HEK293 (cell line): Measurements from ENCODE around the gene AP3B1.

Source experiments
- CTCF ChIA-PET: fragments of 350-600 bp; formaldehyde crosslinking; extraction: SDS; loops from one replicate; lab custom pipeline; 2021; ENCODE audit warnings: antibody characterized with exemption; lab: Yijun Ruan, JAX
- POLR2A ChIA-PET: fragments of 300-600 bp; formaldehyde crosslinking; extraction: SDS; loops from one replicate; lab custom pipeline; 2020; ENCODE audit warnings: antibody characterized with exemption, inconsistent platforms; lab: Yijun Ruan, JAX
- H3K27ac ChIP-seq: fragments of 200-500 bp; sonication (Bioruptor generic); 2 replicates; pipeline ENCODE4 v1.5.1; 2014; ENCODE audit warnings: low read depth, low read length, control low read depth, inconsistent platforms; ENCODE audit errors: extremely low read depth
- H3K36me3 ChIP-seq, 2 experiments: fragments of 200-500 bp in 1 of 2; sonication (Bioruptor generic) in 1 of 2; 1 replicate in 1 of 2; 2 replicates in 1 of 2; pipeline ENCODE4 v1.5.1; 2014 to 2017; ENCODE audit warnings: inconsistent platforms in 2 of 2, low read length in 2 of 2; ENCODE audit not compliant: control insufficient read depth in 2 of 2, insufficient read depth in 1 of 2
- H3K4me1 ChIP-seq: fragments of 200-500 bp; sonication (Bioruptor generic); 2 replicates; pipeline ENCODE4 v1.5.1; 2014; ENCODE audit warnings: mild to moderate bottlenecking, low read length, inconsistent platforms; ENCODE audit not compliant: control insufficient read depth, insufficient read depth
- H3K4me3 ChIP-seq: 2 replicates; pipeline ENCODE4 v1.5.1; 2011; ENCODE audit warnings: low read depth, mild to moderate bottlenecking, control low read depth, low read length, moderate library complexity
- H3K9me3 ChIP-seq: fragments of 200-500 bp; sonication (Bioruptor generic); 2 replicates; pipeline ENCODE4 v1.5.1; 2014; ENCODE audit warnings: low read depth, low read length, inconsistent platforms; ENCODE audit not compliant: control insufficient read depth, insufficient read depth
- CTCF ChIP-seq: fragments of 450-650 bp; formaldehyde crosslinking; IDR thresholded peaks from 2 replicates; pipeline ENCODE4 v1.5.1; 2016; ENCODE audit warnings: missing biosample characterization, missing genetic modification characterization
- GFI1B ChIP-seq: fragments of 450-650 bp; formaldehyde crosslinking; IDR thresholded peaks from 2 replicates; pipeline ENCODE4 v1.5.1; 2016; ENCODE audit warnings: missing biosample characterization, missing genetic modification characterization
- GLIS2 ChIP-seq: fragments of 450-650 bp; formaldehyde crosslinking; IDR thresholded peaks from 2 replicates; pipeline ENCODE4 v1.5.1; 2016; ENCODE audit warnings: missing biosample characterization, missing genetic modification characterization
- HOXC10 ChIP-seq: sonication (generic); formaldehyde crosslinking; IDR thresholded peaks from 2 replicates; pipeline ENCODE4 v1.8.1; 2023; ENCODE audit warnings: mild to moderate bottlenecking, missing genetic modification reagents
- KLF16 ChIP-seq: fragments of 450-650 bp; formaldehyde crosslinking; IDR thresholded peaks from 2 replicates; pipeline ENCODE4 v1.5.1; 2017; ENCODE audit warnings: missing biosample characterization, missing genetic modification characterization
- MYNN ChIP-seq: fragments of 450-650 bp; formaldehyde crosslinking; IDR thresholded peaks from 2 replicates; pipeline ENCODE4 v1.5.1; 2016; ENCODE audit warnings: missing biosample characterization, missing genetic modification characterization, borderline replicate concordance
- OSR2 ChIP-seq: fragments of 450-650 bp; formaldehyde crosslinking; IDR thresholded peaks from 2 replicates; pipeline ENCODE4 v1.5.1; 2016; ENCODE audit warnings: missing biosample characterization, missing genetic modification characterization
- OVOL3 ChIP-seq: fragments of 450-650 bp; formaldehyde crosslinking; IDR thresholded peaks from 2 replicates; pipeline ENCODE4 v1.5.1; 2016; ENCODE audit warnings: missing biosample characterization, missing genetic modification characterization
- SETDB1 ChIP-seq: IDR thresholded peaks from one replicate; pipeline ENCODE4 v1.6.1; 2017; ENCODE audit warnings: mild to moderate bottlenecking, low read length, moderate library complexity, mixed read lengths; ENCODE audit not compliant: insufficient read length
- SP7 ChIP-seq: fragments of 450-650 bp; formaldehyde crosslinking; IDR thresholded peaks from 2 replicates; pipeline ENCODE4 v1.5.1; 2016; ENCODE audit warnings: missing biosample characterization, missing genetic modification characterization
- YY2 ChIP-seq: fragments of 450-650 bp; formaldehyde crosslinking; IDR thresholded peaks from 2 replicates; pipeline ENCODE4 v1.5.1; 2016; ENCODE audit warnings: missing biosample characterization, missing genetic modification characterization
- ZBTB48 ChIP-seq: fragments of 450-650 bp; formaldehyde crosslinking; IDR thresholded peaks from 2 replicates; pipeline ENCODE4 v1.5.1; 2016; ENCODE audit warnings: missing biosample characterization, missing genetic modification characterization
- ZBTB7A ChIP-seq: fragments of 450-650 bp; formaldehyde crosslinking; IDR thresholded peaks from 2 replicates; pipeline ENCODE4 v1.5.1; 2016; ENCODE audit warnings: low read depth, missing biosample characterization, missing genetic modification characterization
- ZBTB8A ChIP-seq: fragments of 450-650 bp; formaldehyde crosslinking; IDR thresholded peaks from 2 replicates; pipeline ENCODE4 v1.5.1; 2016; ENCODE audit warnings: missing biosample characterization, missing genetic modification characterization
- ZFP3 ChIP-seq: fragments of 450-650 bp; formaldehyde crosslinking; IDR thresholded peaks from 2 replicates; pipeline ENCODE4 v1.5.1; 2016; ENCODE audit warnings: low read depth, missing biosample characterization, missing genetic modification characterization
- ZNF121 ChIP-seq: fragments of 450-650 bp; formaldehyde crosslinking; IDR thresholded peaks from 2 replicates; pipeline ENCODE4 v1.5.1; 2016; ENCODE audit warnings: missing biosample characterization, missing genetic modification characterization
- ZNF132 ChIP-seq: fragments of 450-650 bp; formaldehyde crosslinking; IDR thresholded peaks from 2 replicates; pipeline ENCODE4 v1.5.1; 2017; ENCODE audit warnings: missing biosample characterization, missing genetic modification characterization, borderline replicate concordance
- ZNF133 ChIP-seq: fragments of 450-650 bp; formaldehyde crosslinking; IDR thresholded peaks from 2 replicates; pipeline ENCODE4 v1.5.1; 2016; ENCODE audit warnings: missing biosample characterization, missing genetic modification characterization
- ZNF155 ChIP-seq: fragments of 450-650 bp; formaldehyde crosslinking; IDR thresholded peaks from 2 replicates; pipeline ENCODE4 v1.5.1; 2016; ENCODE audit warnings: missing biosample characterization, missing genetic modification characterization
- ZNF16 ChIP-seq: fragments of 450-650 bp; formaldehyde crosslinking; IDR thresholded peaks from 2 replicates; pipeline ENCODE4 v1.5.1; 2016; ENCODE audit warnings: low read depth, missing biosample characterization, missing genetic modification characterization
- ZNF18 ChIP-seq: fragments of 450-650 bp; formaldehyde crosslinking; IDR thresholded peaks from 2 replicates; pipeline ENCODE4 v1.5.1; 2016; ENCODE audit warnings: missing biosample characterization, missing genetic modification characterization
- ZNF350 ChIP-seq: fragments of 450-650 bp; formaldehyde crosslinking; IDR thresholded peaks from 2 replicates; pipeline ENCODE4 v1.5.0; 2017; ENCODE audit warnings: missing biosample characterization, mild to moderate bottlenecking, missing genetic modification characterization
- ZNF391 ChIP-seq: fragments of 450-650 bp; formaldehyde crosslinking; IDR thresholded peaks from 2 replicates; pipeline ENCODE4 v1.5.1; 2016; ENCODE audit warnings: low read depth, missing biosample characterization, missing genetic modification characterization, borderline replicate concordance
- ZNF433 ChIP-seq: fragments of 450-650 bp; formaldehyde crosslinking; IDR thresholded peaks from 2 replicates; pipeline ENCODE4 v1.5.1; 2016; ENCODE audit warnings: missing biosample characterization, missing genetic modification characterization, low read depth
- ZNF529 ChIP-seq: fragments of 450-650 bp; formaldehyde crosslinking; IDR thresholded peaks from 2 replicates; pipeline ENCODE4 v1.5.1; 2017; ENCODE audit warnings: missing genetic modification characterization, missing biosample characterization; ENCODE audit not compliant: insufficient replicate concordance
- ZNF585B ChIP-seq: fragments of 450-650 bp; formaldehyde crosslinking; IDR thresholded peaks from 2 replicates; pipeline ENCODE4 v1.5.1; 2016; ENCODE audit warnings: missing biosample characterization, missing genetic modification characterization
- ZNF596 ChIP-seq: fragments of 450-650 bp; IDR thresholded peaks from 2 replicates; pipeline ENCODE4 v1.5.0; 2018; ENCODE audit warnings: missing biosample characterization, mild to moderate bottlenecking, missing genetic modification characterization, moderate library complexity
- ZNF621 ChIP-seq: fragments of 450-650 bp; formaldehyde crosslinking; IDR thresholded peaks from 2 replicates; pipeline ENCODE4 v1.5.1; 2017; ENCODE audit warnings: missing biosample characterization, missing genetic modification characterization
- ZNF623 ChIP-seq: fragments of 450-650 bp; formaldehyde crosslinking; IDR thresholded peaks from 2 replicates; pipeline ENCODE4 v1.5.1; 2016; ENCODE audit warnings: missing biosample characterization, missing genetic modification characterization
- ZNF626 ChIP-seq: fragments of 450-650 bp; sonication (Bioruptor Pico); formaldehyde crosslinking; IDR thresholded peaks from 2 replicates; pipeline ENCODE4 v1.5.1; 2018; ENCODE audit warnings: missing biosample characterization, missing genetic modification characterization, inconsistent platforms
- ZNF629 ChIP-seq: fragments of 450-650 bp; formaldehyde crosslinking; IDR thresholded peaks from 2 replicates; pipeline ENCODE4 v1.5.1; 2017; ENCODE audit warnings: missing biosample characterization, missing genetic modification characterization
- ZNF658 ChIP-seq: fragments of 450-650 bp; formaldehyde crosslinking; IDR thresholded peaks from 2 replicates; pipeline ENCODE4; 2016; ENCODE audit warnings: missing biosample characterization, missing genetic modification characterization
- ZNF660 ChIP-seq: fragments of 450-650 bp; IDR thresholded peaks from 2 replicates; pipeline ENCODE4 v1.5.1; 2018; ENCODE audit warnings: missing biosample characterization, mild to moderate bottlenecking, missing genetic modification characterization
- ZNF701 ChIP-seq: fragments of 450-650 bp; formaldehyde crosslinking; IDR thresholded peaks from 2 replicates; pipeline ENCODE4 v1.5.1; 2016; ENCODE audit warnings: missing biosample characterization, missing genetic modification characterization

Gene AP3B1

GRCh38 chr5:78215565-78215964 lies 78.9 kb downstream of the AP3B1 start (continued):
- TF ChIP-seq YY2 (tag by site-specific recombination) (no peak), ZNF596 (tag by site-specific recombination) (no peak), ZNF433 (no peak), HOXC10 (CRISPR knock-in tag) (no peak), KLF16 (tag by site-specific recombination) (no peak), GFI1B (tag by site-specific recombination) (no peak), ZNF629 (no peak)

GRCh38 chr5:78213799-78214198 lies 80.7 kb downstream of the AP3B1 start:
- H3K4me1 ChIP-seq: no peaks in the 10 kb centered on the region
- no peak for TF ChIP-seq MYNN (tag by site-specific recombination)
- no peak for TF ChIP-seq ZNF350 (tag by site-specific recombination)
- no peak for TF ChIP-seq ZNF18 (tag by site-specific recombination)
- TF ChIP-seq OSR2 (tag by site-specific recombination): no peak
- no peak for TF ChIP-seq ZBTB7A (tag by site-specific recombination)
- no peak for TF ChIP-seq ZNF585B
- TF ChIP-seq CTCF (tag by site-specific recombination): no peak
- no peak overlapping the region for H3K27ac ChIP-seq
- CTCF ChIA-PET: no interaction called here
- no peaks in the 10 kb centered on the region for H3K9me3 ChIP-seq
- POLR2A ChIA-PET: no interaction called here
- no peak overlapping the region for H3K4me3 ChIP-seq
- H3K36me3 ChIP-seq: peaks cover 5 to 6% of the 10 kb centered on the region in 2 experiments; a peak in 2 of 3 replicates

GRCh38 chr5:78211052-78211451 lies 83.4 kb downstream of the AP3B1 start:
- CTCF ChIA-PET: interaction anchor here (0.6 kb wide), 1 partner anchor 28 kb away, joined by 3 read pairs; no protein-coding TSS in a partner anchor
- POLR2A ChIA-PET: no interaction called here

GRCh38 chr5:78204241-78204640 lies 90.3 kb downstream of the AP3B1 start:
- H3K36me3 ChIP-seq: peaks cover 9 to 23% of the 10 kb centered on the region in 2 experiments; a peak in 2 of 3 replicates
- CTCF ChIA-PET: no interaction called here

More at GRCh38 chr5:78211052-78211451, 83.4 kb downstream of the AP3B1 start:
- H3K9me3 ChIP-seq: no peaks in the 10 kb centered on the region
- H3K4me1 ChIP-seq: no peaks in the 10 kb centered on the region
- no peak overlapping the region for H3K4me3 ChIP-seq
- H3K36me3 ChIP-seq: peaks cover 10 to 14% of the 10 kb centered on the region in 2 experiments
- no peak overlapping the region for H3K27ac ChIP-seq
- TF ChIP-seq SP7 (tag by site-specific recombination) (no peak), ZBTB48 (tag by site-specific recombination) (no peak), ZNF529 (tag by site-specific recombination) (no peak), ZNF155 (no peak), ZFP3 (tag by site-specific recombination) (no peak), ZBTB8A (no peak), ZNF16 (tag by site-specific recombination) (no peak), SETDB1 (no peak), ZNF121 (no peak), ZNF621 (no peak), ZNF133 (tag by site-specific recombination) (no peak), OVOL3 (tag by site-specific recombination) (no peak)

More at GRCh38 chr5:78204241-78204640, 90.3 kb downstream of the AP3B1 start:
- H3K4me1 ChIP-seq: no peaks in the 10 kb centered on the region
- no peak for TF ChIP-seq ZNF658 (tag by site-specific recombination)
- no peak for TF ChIP-seq ZNF660 (tag by site-specific recombination)
- no peak for TF ChIP-seq GLIS2
- no peak for TF ChIP-seq ZNF596 (tag by site-specific recombination)
- no peak for TF ChIP-seq ZNF16 (tag by site-specific recombination)
- TF ChIP-seq OVOL3 (tag by site-specific recombination): no peak
- no peak for TF ChIP-seq ZNF623 (tag by site-specific recombination)
- TF ChIP-seq ZFP3 (tag by site-specific recombination): no peak
- TF ChIP-seq ZNF391: no peak
- TF ChIP-seq ZNF132 (tag by site-specific recombination): no peak
- TF ChIP-seq ZNF626 (tag by site-specific recombination): no peak
- TF ChIP-seq ZNF701 (tag by site-specific recombination): no peak
- H3K27ac ChIP-seq: no peak overlapping the region
- POLR2A ChIA-PET: no interaction called here
- no peak overlapping the region for H3K4me3 ChIP-seq
- H3K9me3 ChIP-seq: no peaks in the 10 kb centered on the region
